Mononuclear cell (primary cell): ENCODE data around the gene CYP4F3. TPM values are rescaled to one million over a fixed set of nuclear protein-coding genes. Genes with fewer than 3 reads are reported as not detected.

Experiments
- total RNA-seq: library from RNA; depleted of rRNA; stranded (reverse); fragments of >200 nt; gene quantifications from one replicate; pipeline ENCODE4 v1.2.3, GENCODE V29; 2012

The CYP4F3 gene
- total RNA-seq, 1 donor = 0.52 TPM

Other genes starting within 250 kb of the CYP4F3 start
- gene AKAP8L, start 221.9 kb upstream of the CYP4F3 start, total RNA-seq = 76.9 TPM
- 3.6 TPM for gene WIZ, start 190.9 kb upstream of the CYP4F3 start, total RNA-seq
- gene RASAL3, start 176.4 kb upstream of the CYP4F3 start, total RNA-seq = 31.3 TPM
- gene PGLYRP2, start 161.4 kb upstream of the CYP4F3 start, total RNA-seq = not detected
- 0.21 TPM for gene CYP4F22, start 132.4 kb upstream of the CYP4F3 start, total RNA-seq
- gene CYP4F8, start 25.7 kb upstream of the CYP4F3 start, total RNA-seq = under 0.01 TPM
- gene CYP4F12, start 32.2 kb downstream of the CYP4F3 start, total RNA-seq = 0.42 TPM
- not detected for gene OR10H2, start 87.1 kb downstream of the CYP4F3 start, total RNA-seq
- not detected for gene OR10H3, start 97.1 kb downstream of the CYP4F3 start, total RNA-seq
- gene OR10H5, start 146.8 kb downstream of the CYP4F3 start, total RNA-seq = under 0.01 TPM
- not detected for gene OR10H1, start 174.8 kb downstream of the CYP4F3 start, total RNA-seq